Measurements from ENCODE around the gene SERPINE1. TPM values are rescaled to one million over a fixed set of nuclear protein-coding genes. Genes with fewer than 3 reads are reported as not detected.
A peak's percentile ranks its signal among the peaks of the same experiment; 100 is the strongest.

Gene SERPINE1
- total and polyA plus RNA-seq, 2 of the 13 experiments (the other 11 are each of a cell fraction or from before 2014, with no cell fraction given): 21.2 to 1,576 TPM

GRCh38 chr7:101108330-101108857, 18.5 kb upstream of the SERPINE1 start (continued):
- TF ChIP-seq POLR2AphosphoS5 (IDR thresholded peaks at IDR 0.05; ENCODE audit: low read depth, low read length): no peak
- peak; percentile 58; the same call in 1 of the 2 replicates for TF ChIP-seq MYC (CRISPR knock-in tag; IDR thresholded peaks at IDR 0.05; ENCODE audit: borderline replicate concordance)
- no peak for TF ChIP-seq ZNF841 (CRISPR knock-in tag; IDR thresholded peaks at IDR 0.05; ENCODE audit: borderline replicate concordance)
- TF ChIP-seq ARNT2 (CRISPR knock-in tag; IDR thresholded peaks at IDR 0.05; ENCODE audit: low read depth): peak; percentile 81; the same call in 1 of the 2 replicates
- no peak for TF ChIP-seq ZNF776 (CRISPR knock-in tag; IDR thresholded peaks at IDR 0.05)
- TF ChIP-seq CENPX (CRISPR knock-in tag; IDR thresholded peaks at IDR 0.05): no peak
- TF ChIP-seq ZBTB14 (CRISPR knock-in tag; IDR thresholded peaks at IDR 0.05): no peak
- TF ChIP-seq ZSCAN22 (CRISPR knock-in tag; IDR thresholded peaks at IDR 0.05): peak; percentile 39; the same call in 1 of the 2 replicates
- 0 out of 2 replicates have a peak, but pooled peaks have one; percentile 11 for TF ChIP-seq GABPB1 (CRISPR knock-in tag; IDR thresholded peaks at IDR 0.05)
- peak; percentile 35; the same call in 1 of the 2 replicates for TF ChIP-seq ARID4A (CRISPR knock-in tag; IDR thresholded peaks at IDR 0.05; ENCODE audit: borderline replicate concordance)
- TF ChIP-seq ARID3A (IDR thresholded peaks at IDR 0.05; ENCODE audit: low read depth, low read length): no peak
- TF ChIP-seq HCFC1 (IDR thresholded peaks at IDR 0.05; ENCODE audit: low read depth, low read length): no peak
- TF ChIP-seq IKZF4 (CRISPR knock-in tag; IDR thresholded peaks at IDR 0.05; ENCODE audit: borderline replicate concordance, low read depth, not compliant biosample characterization): no peak
- no peak for TF ChIP-seq PBX2 (CRISPR knock-in tag; IDR thresholded peaks at IDR 0.05)
- TF ChIP-seq ZMAT5 (CRISPR knock-in tag; IDR thresholded peaks at IDR 0.05; ENCODE audit: borderline replicate concordance, low read depth): no peak
- TF ChIP-seq ZBTB43 (CRISPR knock-in tag; conservative IDR thresholded peaks at IDR 0.05): peak; percentile 98
- peak; percentile 45; the same call in 1 of the 2 replicates for TF ChIP-seq SAFB2 (CRISPR knock-in tag; IDR thresholded peaks at IDR 0.05; ENCODE audit: borderline replicate concordance, low read depth)
- TF ChIP-seq ZNF775 (CRISPR knock-in tag; IDR thresholded peaks at IDR 0.05; ENCODE audit: borderline replicate concordance): peak; percentile 37; the same call in 1 of the 2 replicates
- TF ChIP-seq JARID2 (CRISPR knock-in tag; IDR thresholded peaks at IDR 0.05; ENCODE audit: insufficient replicate concordance): no peak

Data from HepG2 (cell line).